Astrocyte (in vitro differentiated cells and primary cell): ENCODE measurements around the gene ANO6. TPM values are rescaled to one million over a fixed set of nuclear protein-coding genes. Genes with fewer than 3 reads are reported as not detected.

ENCODE experiments used
- DNase-seq: peaks from one replicate; pipeline ENCODE4 v3.0.0-alpha.2; 2010; ENCODE audit warnings: low read depth
- FAIRE-seq: peaks from 2 replicates; lab custom pipeline; 2011; peaks lifted over from hg19 to GRCh38; lab: Jason Lieb, UNC
- H2AFZ ChIP-seq: 2 replicates; pipeline ENCODE4 v1.6.0; 2012; ENCODE audit warnings: low read depth, low read length, inconsistent platforms
- H3K27ac ChIP-seq: 2 replicates; pipeline ENCODE4 v1.5.1; 2011; ENCODE audit warnings: low read depth, low read length, inconsistent platforms
- H3K27me3 ChIP-seq: 2 replicates; pipeline ENCODE4 v1.6.0; 2011; ENCODE audit warnings: low read length, inconsistent platforms; ENCODE audit not compliant: insufficient read depth
- H3K36me3 ChIP-seq: 2 replicates; pipeline ENCODE4 v1.5.1; 2011; ENCODE audit warnings: low read length, inconsistent platforms; ENCODE audit not compliant: insufficient read depth
- H3K4me1 ChIP-seq: 2 replicates; pipeline ENCODE4 v1.5.1; 2011; ENCODE audit warnings: low read length, inconsistent platforms; ENCODE audit not compliant: insufficient read depth
- H3K4me2 ChIP-seq: 2 replicates; pipeline ENCODE4 v1.6.0; 2012; ENCODE audit warnings: low read length, inconsistent platforms
- H3K4me3 ChIP-seq: 2 replicates; pipeline ENCODE4 v1.5.1; 2011; ENCODE audit warnings: low read depth, mild to moderate bottlenecking, low read length, inconsistent platforms; ENCODE audit not compliant: insufficient read depth
- H3K79me2 ChIP-seq: 2 replicates; pipeline ENCODE4 v1.6.0; 2012; ENCODE audit warnings: mild to moderate bottlenecking, low read length, inconsistent platforms; ENCODE audit not compliant: insufficient read depth
- H3K9ac ChIP-seq: 2 replicates; pipeline ENCODE4 v1.6.0; 2012; ENCODE audit warnings: mild to moderate bottlenecking, low read length, inconsistent platforms
- H3K9me3 ChIP-seq: 2 replicates; pipeline ENCODE4 v1.5.1; 2012; ENCODE audit warnings: low read depth, mild to moderate bottlenecking, low read length, inconsistent platforms; ENCODE audit not compliant: insufficient read depth
- H4K20me1 ChIP-seq: 2 replicates; pipeline ENCODE4 v1.6.0; 2012; ENCODE audit warnings: low read length, inconsistent platforms; ENCODE audit not compliant: insufficient read depth
- H3K27ac Mint-ChIP-seq: one replicate; pipeline ENCODE4 v1.8.0; 2021; ENCODE audit warnings: mild to moderate bottlenecking, mixed read lengths; ENCODE audit not compliant: unreplicated experiment
- H3K27me3 Mint-ChIP-seq: one replicate; pipeline ENCODE4 v1.8.0; 2021; ENCODE audit warnings: low read depth, mixed read lengths; ENCODE audit not compliant: unreplicated experiment
- H3K36me3 Mint-ChIP-seq: one replicate; pipeline ENCODE4 v1.8.0; 2021; ENCODE audit warnings: low read depth, mixed read lengths; ENCODE audit not compliant: unreplicated experiment
- H3K4me1 Mint-ChIP-seq: one replicate; pipeline ENCODE4 v1.8.0; 2021; ENCODE audit warnings: low read depth, mixed read lengths; ENCODE audit not compliant: unreplicated experiment
- H3K4me3 Mint-ChIP-seq: one replicate; pipeline ENCODE4 v1.8.0; 2021; ENCODE audit warnings: mild to moderate bottlenecking, moderate library complexity, mixed read lengths; ENCODE audit not compliant: unreplicated experiment
- H3K9me3 Mint-ChIP-seq: one replicate; pipeline ENCODE4 v1.8.0; 2021; ENCODE audit warnings: mild to moderate bottlenecking, mixed read lengths; ENCODE audit not compliant: unreplicated experiment
- EZH2 ChIP-seq: IDR thresholded peaks from 2 replicates; pipeline ENCODE4 v1.6.1; 2012; ENCODE audit warnings: mild to moderate bottlenecking, low read length, inconsistent platforms; ENCODE audit not compliant: insufficient read depth
- total RNA-seq: library from RNA; stranded (reverse); gene quantifications from 2 replicates; pipeline ENCODE4 v1.2.1, GENCODE V29; 2021
- TF ChIP-seq, protein P1 (sequence below): IDR thresholded peaks from 2 replicates; pipeline ENCODE4 v1.5.1; 2011; ENCODE audit warnings: low read depth, mild to moderate bottlenecking, inconsistent platforms, low read length, moderate library complexity; ENCODE audit not compliant: insufficient read depth

Gene ANO6
- total RNA-seq, 1 donor from 2014 or later = 113 TPM

DNA sequence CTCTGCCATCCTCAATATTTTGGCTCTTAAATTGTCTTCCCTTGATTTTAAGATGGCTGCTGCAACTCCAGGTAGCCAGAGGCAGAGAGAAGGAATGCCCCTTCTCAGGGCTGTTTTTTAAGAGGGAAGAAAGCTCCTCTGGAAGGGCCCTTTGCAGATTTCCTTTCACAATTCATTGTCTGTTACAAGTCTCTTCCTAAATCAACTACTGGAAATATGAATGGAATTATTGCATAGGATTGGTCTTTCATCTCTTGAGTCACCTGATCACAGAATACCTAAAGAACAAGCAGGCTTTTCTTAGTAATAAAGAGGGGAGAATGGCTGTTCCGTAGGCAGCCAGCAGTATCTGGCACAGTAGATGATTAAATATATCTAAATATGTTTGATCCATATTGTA, 118.5 kb downstream of the ANO6 start:
- Histone ChIP-seq H3K27ac (no peak overlapping the region), H3K4me2 (no peak overlapping the region), H3K9me3 (no peaks in the 10 kb centered on the region), H2AFZ (no peak overlapping the region), H3K4me3 (no peak overlapping the region), H3K27me3 (no peaks in the 10 kb centered on the region), H3K79me2 (peaks cover 3% of the 10 kb centered on the region), H4K20me1 (no peaks in the 10 kb centered on the region), H3K36me3 (peaks cover 5% of the 10 kb centered on the region), H3K9ac (no peak overlapping the region), H3K4me1 (peaks cover 8% of the 10 kb centered on the region)
- FAIRE-seq (no peak), DNase-seq (no peak)
- Mint-ChIP-seq H3K9me3 (no peaks in the 10 kb centered on the region), H3K27me3 (no peaks in the 10 kb centered on the region), H3K4me3 (no peak overlapping the region), H3K4me1 (peaks cover 27% of the 10 kb centered on the region), H3K36me3 (peaks cover 7% of the 10 kb centered on the region), H3K27ac (no peak overlapping the region)
- TF ChIP-seq EZH2 = no peak
- TF ChIP-seq, protein P1, sequence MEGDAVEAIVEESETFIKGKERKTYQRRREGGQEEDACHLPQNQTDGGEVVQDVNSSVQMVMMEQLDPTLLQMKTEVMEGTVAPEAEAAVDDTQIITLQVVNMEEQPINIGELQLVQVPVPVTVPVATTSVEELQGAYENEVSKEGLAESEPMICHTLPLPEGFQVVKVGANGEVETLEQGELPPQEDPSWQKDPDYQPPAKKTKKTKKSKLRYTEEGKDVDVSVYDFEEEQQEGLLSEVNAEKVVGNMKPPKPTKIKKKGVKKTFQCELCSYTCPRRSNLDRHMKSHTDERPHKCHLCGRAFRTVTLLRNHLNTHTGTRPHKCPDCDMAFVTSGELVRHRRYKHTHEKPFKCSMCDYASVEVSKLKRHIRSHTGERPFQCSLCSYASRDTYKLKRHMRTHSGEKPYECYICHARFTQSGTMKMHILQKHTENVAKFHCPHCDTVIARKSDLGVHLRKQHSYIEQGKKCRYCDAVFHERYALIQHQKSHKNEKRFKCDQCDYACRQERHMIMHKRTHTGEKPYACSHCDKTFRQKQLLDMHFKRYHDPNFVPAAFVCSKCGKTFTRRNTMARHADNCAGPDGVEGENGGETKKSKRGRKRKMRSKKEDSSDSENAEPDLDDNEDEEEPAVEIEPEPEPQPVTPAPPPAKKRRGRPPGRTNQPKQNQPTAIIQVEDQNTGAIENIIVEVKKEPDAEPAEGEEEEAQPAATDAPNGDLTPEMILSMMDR = no peak

DNA sequence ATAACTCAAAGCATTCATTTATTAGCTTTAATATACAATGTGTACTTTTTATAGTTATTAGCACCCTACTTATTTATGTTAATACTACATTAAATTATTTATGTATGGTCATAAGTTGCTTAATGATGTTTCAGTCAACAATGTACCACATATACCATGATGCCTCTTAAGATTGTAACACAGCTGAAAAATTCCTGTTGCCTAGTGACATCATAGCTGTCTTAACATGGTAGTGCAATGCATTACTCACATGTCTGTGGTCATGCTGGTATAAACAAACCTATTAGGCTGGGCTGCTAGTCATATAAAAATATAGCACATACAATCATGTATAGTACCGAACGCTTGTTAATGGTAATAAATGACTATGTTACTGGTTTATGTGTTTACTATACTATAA, 120.4 kb downstream of the ANO6 start:
- Mint-ChIP-seq H3K36me3 (peaks cover 7% of the 10 kb centered on the region), H3K4me1 (peaks cover 25% of the 10 kb centered on the region), H3K27me3 (no peaks in the 10 kb centered on the region), H3K9me3 (no peaks in the 10 kb centered on the region), H3K27ac (no peak overlapping the region), H3K4me3 (no peak overlapping the region)
- TF ChIP-seq, protein P1 = no peak
- TF ChIP-seq EZH2 = no peak
- H2AFZ ChIP-seq = no peak overlapping the region
- H3K9me3 ChIP-seq = no peaks in the 10 kb centered on the region
- H3K4me1 ChIP-seq = peaks cover 8% of the 10 kb centered on the region
- peak overlapping the region; percentile 19 for H3K4me2 ChIP-seq
- peaks cover 5% of the 10 kb centered on the region for H3K36me3 ChIP-seq
- no peaks in the 10 kb centered on the region for H3K27me3 ChIP-seq
- H3K4me3 ChIP-seq = no peak overlapping the region
- peaks cover 2% of the 10 kb centered on the region for H3K79me2 ChIP-seq
- no peak for FAIRE-seq
- peak; percentile 98 for DNase-seq
- H3K9ac ChIP-seq = no peak overlapping the region
- peak overlapping the region; percentile 83 for H3K27ac ChIP-seq
- no peaks in the 10 kb centered on the region for H4K20me1 ChIP-seq

- no peak for FAIRE-seq
- Histone ChIP-seq H2AFZ (no peak overlapping the region), H3K4me2 (peak overlapping the region; percentile 19), H3K9ac (peak overlapping the region; percentile 39), H3K4me3 (no peak overlapping the region), H4K20me1 (no peaks in the 10 kb centered on the region), H3K9me3 (no peaks in the 10 kb centered on the region), H3K27me3 (no peaks in the 10 kb centered on the region), H3K27ac (peak overlapping the region; percentile 83), H3K36me3 (peaks cover 5% of the 10 kb centered on the region), H3K79me2 (peaks cover 2% of the 10 kb centered on the region), H3K4me1 (peaks cover 8% of the 10 kb centered on the region)
- H3K36me3 Mint-ChIP-seq = peaks cover 7% of the 10 kb centered on the region
- H3K9me3 Mint-ChIP-seq = no peaks in the 10 kb centered on the region
- TF ChIP-seq EZH2 = no peak
- TF ChIP-seq, protein P1 = peak; percentile 3
- H3K27ac Mint-ChIP-seq = peak overlapping the region; percentile 63
- H3K4me3 Mint-ChIP-seq = no peak overlapping the region
- H3K27me3 Mint-ChIP-seq = no peaks in the 10 kb centered on the region
- H3K4me1 Mint-ChIP-seq = peaks cover 26% of the 10 kb centered on the region
- peak; percentile 91 for DNase-seq
Measured at GRCh38 chr12:45336762-45337596, 121.1 kb downstream of the ANO6 start.
